A673 (cell line): Measurements from ENCODE around the gene TARBP2. TPM values are rescaled to one million over a fixed set of nuclear protein-coding genes. Genes with fewer than 3 reads are reported as not detected.

Source experiments
- BruUV-seq: library from RNA; stranded (reverse); fragments of 400-500 nt; replicated peaks from 2 replicates; lab custom pipeline; 2021; lab: Mats Ljungman, UMichigan
- CTCF ChIA-PET: fragments of 300-600 bp; sonication (Branson Sonifier 250); formaldehyde crosslinking; loops from one replicate; lab custom pipeline; 2022; ENCODE audit warnings: antibody characterized with exemption; lab: Charles Lee
- POLR2A ChIA-PET: fragments of 300-600 bp; sonication (Branson Sonifier 250); formaldehyde crosslinking; loops from one replicate; lab custom pipeline; 2022; ENCODE audit warnings: antibody characterized with exemption; ENCODE audit not compliant: low non-redundant PET; lab: Charles Lee
- DNase-seq: peaks from one replicate; pipeline ENCODE4 v3.0.0-alpha.2; 2015; ENCODE audit warnings: low spot score
- H3K27ac ChIP-seq: fragments of 200-600 bp; sonication (generic); 2 replicates; pipeline ENCODE4 v1.5.1; 2016; ENCODE audit warnings: mixed run types, low read depth, mild to moderate bottlenecking, mixed read lengths, antibody characterized with exemption, low read length; ENCODE audit not compliant: poor library complexity, severe bottlenecking
- H3K27me3 ChIP-seq: fragments of 200-600 bp; sonication (generic); replicated peaks from 2 replicates; pipeline ENCODE4 v1.6.1; 2017; ENCODE audit warnings: mixed run types, low read depth, mild to moderate bottlenecking, mixed read lengths, antibody characterized with exemption, low read length; ENCODE audit not compliant: insufficient read depth, poor library complexity
- H3K36me3 ChIP-seq: fragments of 200-600 bp; sonication (generic); 2 replicates; pipeline ENCODE4 v1.6.1; 2016; ENCODE audit warnings: mixed run types, mild to moderate bottlenecking, mixed read lengths, antibody characterized with exemption, low read length; ENCODE audit not compliant: insufficient read depth, poor library complexity, severe bottlenecking
- H3K4me1 ChIP-seq: fragments of 200-600 bp; sonication (generic); 2 replicates; pipeline ENCODE4 v1.6.1; 2017; ENCODE audit warnings: mixed run types, mild to moderate bottlenecking, mixed read lengths, antibody characterized with exemption, low read length; ENCODE audit not compliant: insufficient read depth, poor library complexity, severe bottlenecking
- H3K4me3 ChIP-seq: fragments of 200-600 bp; sonication (generic); 2 replicates; pipeline ENCODE4 v1.5.1; 2016; ENCODE audit warnings: low read depth, mixed run types, mild to moderate bottlenecking, mixed read lengths, low read length; ENCODE audit not compliant: poor library complexity, severe bottlenecking
- H3K9me3 ChIP-seq: fragments of 200-600 bp; sonication (generic); 2 replicates; pipeline ENCODE4 v1.6.1; 2016; ENCODE audit warnings: mixed run types, low read depth, mild to moderate bottlenecking, mixed read lengths, antibody characterized with exemption, low read length; ENCODE audit not compliant: poor library complexity, severe bottlenecking
- EZH2 ChIP-seq: fragments of 200-600 bp; sonication (generic); IDR thresholded peaks from 2 replicates; pipeline ENCODE4 v1.6.1; 2017; ENCODE audit warnings: borderline replicate concordance, low read depth, mild to moderate bottlenecking, mixed read lengths, antibody characterized with exemption, low read length; ENCODE audit not compliant: poor library complexity, severe bottlenecking
- intact Hi-C: fragments of 100-400 bp; cut with micrococcal nuclease; formaldehyde crosslinking; loops from one replicate; pipeline ENCODE4 v1.10.0; 2022; ENCODE audit not compliant: unreplicated experiment
- total RNA-seq: library from RNA; stranded (reverse); gene quantifications from 2 replicates; pipeline ENCODE4 v1.2.3, GENCODE V29; 2021
- TF ChIP-seq, protein P1 (sequence below): fragments of 300-800, 200-600 bp; sonication (generic); conservative IDR thresholded peaks from 2 replicates; pipeline ENCODE4 v1.5.1; 2017; ENCODE audit warnings: low read depth, mild to moderate bottlenecking, antibody characterized with exemption, low read length, moderate library complexity, mixed read lengths

Gene TARBP2
- total RNA-seq, 1 experiment from 2014 or later = 70.9 TPM

DNA sequence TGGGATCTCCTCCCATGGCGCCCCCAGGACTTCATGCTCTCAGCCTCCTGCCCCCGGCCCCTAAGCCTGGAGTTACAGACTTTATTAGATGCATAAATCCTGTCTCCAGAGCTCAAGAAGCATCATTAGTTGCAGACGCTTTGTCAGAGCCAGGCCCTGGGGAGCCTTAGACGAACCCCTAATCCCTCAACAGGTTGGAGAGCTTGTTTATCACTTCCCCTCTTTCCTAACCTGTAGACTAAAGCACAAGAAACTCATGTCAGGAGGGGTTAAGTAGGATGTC, 6.5 kb downstream of the TARBP2 start:
- intact Hi-C loops = loop anchor here (10.0 kb wide), 1 partner anchor 767 kb away; no protein-coding TSS in a partner anchor
- Histone ChIP-seq H3K27ac (no peak overlapping the region), H3K4me3 (no peak overlapping the region), H3K27me3 (no peaks in the 10 kb centered on the region), H3K4me1 (peaks cover 14% of the 10 kb centered on the region), H3K36me3 (peaks cover 43% of the 10 kb centered on the region), H3K9me3 (no peaks in the 10 kb centered on the region)
- TF ChIP-seq, protein P1, sequence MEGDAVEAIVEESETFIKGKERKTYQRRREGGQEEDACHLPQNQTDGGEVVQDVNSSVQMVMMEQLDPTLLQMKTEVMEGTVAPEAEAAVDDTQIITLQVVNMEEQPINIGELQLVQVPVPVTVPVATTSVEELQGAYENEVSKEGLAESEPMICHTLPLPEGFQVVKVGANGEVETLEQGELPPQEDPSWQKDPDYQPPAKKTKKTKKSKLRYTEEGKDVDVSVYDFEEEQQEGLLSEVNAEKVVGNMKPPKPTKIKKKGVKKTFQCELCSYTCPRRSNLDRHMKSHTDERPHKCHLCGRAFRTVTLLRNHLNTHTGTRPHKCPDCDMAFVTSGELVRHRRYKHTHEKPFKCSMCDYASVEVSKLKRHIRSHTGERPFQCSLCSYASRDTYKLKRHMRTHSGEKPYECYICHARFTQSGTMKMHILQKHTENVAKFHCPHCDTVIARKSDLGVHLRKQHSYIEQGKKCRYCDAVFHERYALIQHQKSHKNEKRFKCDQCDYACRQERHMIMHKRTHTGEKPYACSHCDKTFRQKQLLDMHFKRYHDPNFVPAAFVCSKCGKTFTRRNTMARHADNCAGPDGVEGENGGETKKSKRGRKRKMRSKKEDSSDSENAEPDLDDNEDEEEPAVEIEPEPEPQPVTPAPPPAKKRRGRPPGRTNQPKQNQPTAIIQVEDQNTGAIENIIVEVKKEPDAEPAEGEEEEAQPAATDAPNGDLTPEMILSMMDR = no peak
- TF ChIP-seq EZH2 = no peak
- BruUV-seq = no TSS peak
- DNase-seq = no peak
- CTCF ChIA-PET = no interaction called here
- POLR2A ChIA-PET = no interaction called here

DNA sequence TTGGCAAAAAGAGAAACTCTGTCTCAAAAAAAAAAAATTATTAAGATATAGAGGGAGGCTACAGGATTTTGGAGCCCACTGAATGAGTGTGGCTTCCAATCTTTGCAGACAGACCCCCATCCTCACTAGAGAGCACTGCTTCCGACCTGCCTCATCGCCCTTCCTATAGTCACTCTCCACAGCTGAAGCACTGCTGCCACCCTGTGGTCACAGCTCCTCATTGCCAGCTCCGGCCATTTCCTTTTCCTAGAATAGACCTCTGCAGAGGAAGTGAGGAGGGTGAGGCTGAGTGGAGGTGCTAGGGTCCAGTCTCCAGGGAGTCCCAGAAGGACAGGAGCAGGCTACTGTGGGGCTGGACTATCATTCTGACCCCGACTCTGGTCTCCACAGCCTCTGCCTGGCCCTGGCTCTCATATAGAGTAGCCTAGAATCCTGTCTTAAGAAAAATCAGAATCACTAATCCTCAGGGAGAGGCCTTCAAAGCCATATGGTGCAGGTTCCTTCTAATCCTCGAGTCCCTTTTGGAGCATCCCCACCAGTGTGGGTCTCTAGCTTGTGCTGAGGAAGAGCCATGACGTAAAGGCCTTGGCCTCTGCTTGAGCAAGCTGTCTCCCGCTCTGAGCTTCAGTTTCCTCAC, 7.6 kb downstream of the TARBP2 start:
- H3K9me3 ChIP-seq = no peaks in the 10 kb centered on the region
- peak; percentile 89 for DNase-seq
- H3K36me3 ChIP-seq = peaks cover 42% of the 10 kb centered on the region
- H3K4me3 ChIP-seq = no peak overlapping the region
- ChIA-PET CTCF (interaction anchor here (0.6 to 1.4 kb wide), 14 partner anchors 25 to 444 kb away, joined by 3 to 9 read pairs (median 4); partner anchors contain the start of gene SP1), POLR2A (interaction anchor here (0.5 to 0.7 kb wide), 4 partner anchors 12 to 274 kb away, joined by 3 to 6 read pairs (median 3); no protein-coding TSS in a partner anchor)
- intact Hi-C loops = loop anchor here (1.0 to 10.0 kb wide), 4 partner anchors 156 to 766 kb away; no protein-coding TSS in a partner anchor
- BruUV-seq = no TSS peak
- H3K27ac ChIP-seq = no peak overlapping the region
- TF ChIP-seq, protein P1 = peak; percentile 96
- TF ChIP-seq EZH2 = no peak
- H3K4me1 ChIP-seq = peaks cover 3% of the 10 kb centered on the region
- no peaks in the 10 kb centered on the region for H3K27me3 ChIP-seq

- Histone ChIP-seq H3K36me3 (peaks cover 36% of the 10 kb centered on the region), H3K27ac (no peak overlapping the region), H3K27me3 (no peaks in the 10 kb centered on the region), H3K4me3 (no peak overlapping the region), H3K4me1 (no peaks in the 10 kb centered on the region), H3K9me3 (no peaks in the 10 kb centered on the region)
- no TSS peak for BruUV-seq
- no peak for TF ChIP-seq EZH2
- TF ChIP-seq, protein P1 = no peak
- POLR2A ChIA-PET = no interaction called here
- CTCF ChIA-PET = interaction anchor here (0.6 kb wide), 1 partner anchor 99 kb away, joined by 3 read pairs; no protein-coding TSS in a partner anchor
- intact Hi-C loops = no loop called here
- no peak for DNase-seq
Measured at GRCh38 chr12:53510181-53510812, 9.2 kb downstream of the TARBP2 start.
